ENCODE measurements around the gene IRGQ.
"Not testable (repeated sequence)": the region's sequence is repeated elsewhere in the genome, so short reads cannot be mapped to it uniquely, and the experiment has no call there.

The IRGQ gene

DNA sequence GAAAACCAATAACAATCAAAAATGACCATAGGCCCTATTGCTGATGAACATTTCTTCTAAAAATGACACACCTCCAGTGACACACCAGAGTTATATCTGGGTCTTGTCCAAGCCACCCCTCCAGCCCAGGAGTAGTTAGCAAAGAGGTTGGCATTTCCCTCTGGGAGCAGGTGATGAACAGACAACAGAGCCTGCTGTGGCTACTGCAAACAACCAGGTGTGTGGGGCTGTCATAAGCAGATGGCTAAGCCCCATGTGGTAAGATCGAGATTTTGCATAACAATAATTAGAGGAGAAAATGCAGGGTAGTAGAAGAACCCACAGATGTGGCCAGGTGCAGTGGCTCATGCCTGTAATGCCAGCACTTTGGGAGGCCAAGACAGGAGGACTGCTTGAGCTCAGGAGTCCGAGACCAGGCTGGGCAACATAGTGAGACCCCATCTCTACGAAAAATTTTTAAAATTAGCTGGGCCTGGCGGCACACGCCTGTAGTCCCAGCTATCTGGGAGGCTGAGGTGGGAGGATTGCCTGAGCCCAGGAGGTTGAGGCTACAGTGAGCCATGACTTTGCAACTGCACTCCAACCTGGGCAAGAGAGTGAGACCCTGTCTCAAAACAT, 25.7 kb downstream of the IRGQ start:
- no peak for DNase-seq

DNA sequence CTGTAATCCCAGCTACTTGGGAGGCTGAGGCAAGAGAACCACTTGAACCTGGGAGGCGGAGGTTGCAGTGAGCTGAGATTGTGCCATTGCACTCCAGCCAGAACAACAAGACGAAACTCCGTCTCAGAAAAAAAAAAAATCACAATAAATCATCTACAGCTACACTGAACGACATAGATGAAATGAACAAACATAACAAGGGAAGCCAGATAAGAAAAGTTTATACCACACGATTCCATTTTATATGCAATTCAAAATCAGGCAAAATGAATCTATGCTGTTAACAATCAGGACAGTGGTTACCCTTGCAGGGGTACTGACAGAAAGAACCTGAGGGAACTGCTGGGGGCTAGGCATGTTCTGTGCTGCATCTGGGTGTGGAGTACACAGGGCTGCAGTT, 26.3 kb downstream of the IRGQ start:
- no peak for DNase-seq

DNA sequence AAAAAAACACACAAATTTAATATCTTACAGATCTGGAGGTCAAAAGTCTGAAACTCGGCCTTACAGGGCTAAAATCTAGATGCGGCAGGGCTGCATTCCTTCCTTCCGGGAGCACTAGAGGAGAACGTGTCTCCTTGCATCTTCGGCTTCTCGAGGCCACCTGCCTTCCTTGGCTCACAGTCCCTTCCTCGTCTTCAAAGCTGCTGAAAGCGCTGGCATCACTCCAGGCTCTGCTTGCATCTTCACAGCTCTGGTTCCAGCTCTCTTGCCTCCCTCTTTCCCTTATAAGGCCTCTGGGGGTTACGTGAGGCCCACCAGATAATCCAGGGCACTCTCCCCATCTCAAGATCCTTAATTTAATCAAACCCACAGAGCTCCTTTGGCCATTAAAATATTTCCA, 31.1 kb downstream of the IRGQ start:
- DNase-seq = no peak

GRCh38 chr19:43563816-43564457, 32.0 kb downstream of the IRGQ start:
- no peak for DNase-seq

DNA sequence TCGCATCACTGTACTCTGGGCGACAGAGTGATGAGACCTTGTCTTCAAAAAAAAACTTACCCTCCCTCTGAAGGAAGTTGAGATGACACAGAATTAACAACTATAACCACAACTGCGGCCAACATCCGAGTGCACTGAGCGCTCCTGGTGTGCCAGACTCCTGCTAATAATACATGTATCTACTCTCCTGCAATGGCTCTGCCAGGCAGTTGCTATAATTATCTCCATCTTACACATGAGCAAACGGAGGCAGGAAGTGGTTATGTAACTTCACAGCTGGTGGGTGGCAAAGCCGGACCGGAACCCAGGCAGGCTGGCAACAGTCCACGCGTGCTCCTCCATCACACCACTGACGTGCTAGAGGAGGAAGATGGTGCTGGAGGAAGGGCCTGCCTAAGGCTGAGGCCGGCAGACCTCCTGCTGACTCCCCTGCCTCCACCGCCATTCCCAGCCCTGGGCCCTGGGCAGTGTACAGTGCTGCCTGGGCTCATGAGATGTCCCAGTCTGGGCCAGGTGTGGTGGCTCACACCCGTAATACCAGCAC, 33.2 kb downstream of the IRGQ start:
- DNase-seq = peak; percentile 94

DNA sequence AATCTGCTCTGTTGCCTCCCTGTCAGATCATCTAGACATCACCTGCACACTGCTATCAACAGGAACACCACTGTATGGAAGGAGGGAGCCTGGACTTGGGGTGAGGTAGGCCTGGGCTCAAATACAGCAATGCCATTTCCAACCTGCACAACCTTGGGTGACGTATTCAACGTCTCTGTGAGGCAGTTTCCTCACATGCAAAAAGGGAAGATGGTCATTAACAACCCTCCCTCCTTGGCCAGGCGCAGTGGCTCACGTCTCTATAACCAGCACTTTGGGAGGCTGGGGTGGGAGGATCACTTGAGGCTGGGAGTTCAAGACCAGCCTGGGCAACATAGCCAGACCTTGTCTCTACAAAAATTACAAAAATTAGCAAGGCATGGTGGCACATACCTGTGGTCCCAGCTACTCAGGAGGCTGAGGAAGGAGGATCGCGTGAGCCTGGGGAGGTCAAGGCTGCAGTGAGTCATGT, 33.7 kb downstream of the IRGQ start:
- DNase-seq = no peak

DNA sequence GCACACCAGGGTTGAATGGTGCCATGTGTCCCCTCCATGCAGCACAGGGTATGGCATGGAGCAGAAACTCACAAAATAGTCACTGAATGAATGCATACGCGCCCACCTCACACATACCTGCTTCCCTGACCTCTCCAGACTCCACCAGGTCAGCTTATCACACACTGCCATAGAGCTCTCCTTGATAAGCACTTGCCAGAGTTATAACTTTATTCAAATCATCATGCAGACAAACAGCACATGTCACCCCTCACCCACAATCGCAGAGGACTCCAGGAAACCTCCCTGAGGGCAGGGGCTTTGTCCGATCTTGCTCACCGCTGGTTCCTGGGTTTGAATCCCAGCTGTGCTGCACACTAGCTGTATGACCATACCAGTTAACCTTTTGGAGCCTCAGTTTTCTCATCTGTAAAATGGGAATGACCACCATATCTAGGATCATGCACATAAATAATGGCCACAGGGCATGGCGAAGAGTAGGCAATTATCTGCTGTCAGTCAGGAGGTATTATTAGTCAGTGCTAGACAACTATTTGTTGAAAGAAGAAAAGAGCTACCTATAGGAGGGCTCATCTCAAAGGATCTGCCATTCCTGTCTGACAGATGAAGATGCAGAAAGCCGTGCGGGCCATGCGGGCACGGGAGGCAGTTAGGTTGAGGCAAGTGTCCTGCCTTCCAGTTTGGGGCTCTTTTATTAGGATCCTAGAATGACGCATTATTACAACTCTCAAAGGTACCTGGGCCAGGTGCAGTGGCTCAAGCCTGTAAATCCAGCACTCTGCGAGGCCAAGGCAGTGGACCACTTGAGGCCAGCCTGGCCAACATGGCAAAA, 34.6 kb downstream of the IRGQ start:
- no peak for DNase-seq

- DNase-seq = no peak
Observed at GRCh38 chr19:43560687-43561086, 35.2 kb downstream of the IRGQ start.

- peak; percentile 90 for DNase-seq
Observed at GRCh38 chr19:43555185-43555770, 40.7 kb downstream of the IRGQ start.

DNA sequence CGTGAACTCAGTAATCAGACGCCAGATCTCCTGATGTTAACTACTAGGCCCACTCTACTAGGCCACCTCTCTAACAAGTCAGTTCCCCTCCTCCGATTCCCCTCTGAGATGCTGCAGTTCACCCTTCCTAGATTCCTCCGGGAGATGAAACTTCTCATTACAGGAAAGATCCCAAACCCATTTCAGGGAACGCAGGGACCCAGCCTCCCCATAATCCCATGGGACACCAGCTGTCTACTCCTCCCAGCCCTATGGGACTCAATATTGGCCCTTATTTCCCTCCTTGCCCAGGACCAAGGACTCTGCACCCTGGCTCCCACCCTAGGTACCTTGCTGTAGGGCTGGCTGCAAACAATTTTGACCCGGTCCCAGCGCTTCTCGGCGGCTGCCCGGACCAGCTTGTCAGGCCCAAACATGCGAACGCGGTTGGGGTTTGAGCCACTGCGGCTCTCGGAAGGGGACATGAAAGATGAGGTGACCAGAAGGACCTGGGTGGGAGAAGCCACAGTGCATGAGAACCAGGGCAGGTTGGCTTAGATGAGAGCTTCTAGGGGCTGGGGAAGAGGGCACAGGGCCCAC, 41.5 kb downstream of the IRGQ start:
- no peak for DNase-seq

GRCh38 chr19:43553656-43554055, 42.3 kb downstream of the IRGQ start:
- DNase-seq = no peak

GRCh38 chr19:43552616-43553015, 43.3 kb downstream of the IRGQ start:
- no peak for DNase-seq

DNA sequence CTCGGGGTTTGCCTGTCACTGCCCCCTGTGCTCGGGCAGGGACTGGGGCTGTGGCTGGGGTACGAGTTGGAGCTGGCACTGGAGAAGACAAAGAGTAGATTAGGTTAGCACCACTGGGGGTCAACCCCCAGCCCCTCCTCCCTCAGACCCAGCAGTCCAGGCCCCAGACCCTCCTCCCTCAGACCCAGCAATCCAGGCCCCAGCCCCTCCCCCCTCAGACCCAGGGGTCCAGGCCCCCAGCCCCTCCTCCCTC, 43.8 kb downstream of the IRGQ start:
- no peak for DNase-seq

GRCh38 chr19:43551399-43552197, 44.3 kb downstream of the IRGQ start:
- no peak for DNase-seq

DNA sequence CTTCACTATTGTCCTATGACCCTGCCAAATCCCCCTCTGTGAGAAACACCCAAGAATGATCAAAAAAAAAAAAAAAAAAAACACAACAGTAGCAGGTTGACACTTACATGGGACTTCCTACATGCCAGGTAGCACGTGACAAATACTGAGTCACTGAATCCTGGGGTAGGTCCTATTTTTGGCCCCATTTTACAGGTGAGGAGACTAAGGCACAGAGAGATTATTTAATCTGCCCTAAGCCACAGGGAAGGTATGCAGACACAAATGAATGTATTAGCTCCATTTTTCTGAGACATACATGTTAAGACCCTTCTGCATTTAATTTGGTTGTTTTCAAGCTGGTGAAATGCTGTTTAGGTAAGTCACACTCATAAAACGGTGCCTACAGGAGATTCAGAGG, 47.2 kb downstream of the IRGQ start:
- no peak for DNase-seq

GRCh38 chr19:43547926-43548325, 48.0 kb downstream of the IRGQ start:
- not testable (repeated sequence) for DNase-seq

DNA sequence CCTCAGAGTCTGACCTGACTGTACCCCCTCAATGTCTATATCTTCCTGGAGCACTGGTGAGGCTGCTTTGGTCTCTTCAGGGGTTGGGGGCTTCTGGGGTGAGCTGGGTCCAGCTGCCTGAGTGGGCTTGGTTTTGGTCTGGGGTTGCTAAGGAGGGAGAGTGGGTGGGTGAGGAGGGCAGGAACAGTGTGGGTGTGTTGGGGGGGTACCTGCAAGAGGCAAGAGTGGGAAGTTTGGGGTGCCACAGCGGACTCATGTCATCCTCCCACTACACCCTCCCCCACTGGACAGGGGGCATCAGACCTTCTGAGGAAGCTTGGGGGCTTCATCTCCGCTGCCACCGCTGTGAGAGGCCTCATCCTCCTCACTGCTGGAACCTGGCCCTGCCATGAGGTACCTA, 49.4 kb downstream of the IRGQ start:
- DNase-seq = no peak

- DNase-seq = no peak
Observed at GRCh38 chr19:43545981-43546380, 50.0 kb downstream of the IRGQ start.

DNA sequence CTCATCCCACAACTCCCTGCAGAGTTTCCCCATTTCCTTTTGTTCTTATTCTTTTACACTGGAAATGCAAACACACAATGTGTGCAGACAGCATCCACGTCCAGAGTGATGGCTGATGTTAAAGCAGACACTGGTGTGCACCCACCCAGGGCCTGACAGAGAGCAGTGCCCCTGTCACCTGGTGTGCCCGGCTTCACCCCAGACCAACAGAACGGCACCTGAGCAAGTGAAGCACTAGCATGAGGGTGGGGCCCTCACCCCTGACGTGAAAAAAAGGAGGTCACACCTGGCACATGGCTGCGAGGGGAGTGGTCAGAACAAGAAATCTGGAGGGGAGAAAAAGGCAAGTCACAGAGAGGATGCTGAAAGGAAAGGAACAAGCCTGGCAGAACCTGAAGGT, 50.7 kb downstream of the IRGQ start:
- no peak for DNase-seq

DNA sequence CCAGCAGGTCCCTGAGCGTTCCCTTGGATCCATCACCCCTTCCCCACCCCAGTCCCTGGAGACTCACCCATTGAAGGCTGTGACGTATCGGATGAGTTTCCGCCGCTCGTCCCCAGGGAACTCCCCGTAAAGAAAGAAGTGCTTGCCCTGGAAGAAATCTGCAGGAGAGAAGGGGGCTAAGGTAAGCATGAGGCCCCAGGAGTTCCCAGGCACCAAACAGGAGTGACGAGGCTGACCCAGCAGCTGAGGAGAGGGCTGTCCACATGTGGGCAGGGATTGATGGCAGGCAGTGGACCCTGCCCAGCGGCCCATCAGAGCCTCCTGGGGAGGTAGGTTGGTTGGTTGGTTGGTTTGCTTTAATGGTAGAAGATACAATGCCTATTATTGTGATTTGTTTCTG, 51.9 kb downstream of the IRGQ start:
- DNase-seq = no peak

- DNase-seq = no peak
Observed at GRCh38 chr19:43541920-43542650, 53.8 kb downstream of the IRGQ start.

GRCh38 chr19:43540381-43540780, 55.6 kb downstream of the IRGQ start:
- DNase-seq = no peak
